GM23248 (cell line): ENCODE measurements around the gene ATP6V0A1. TPM values are rescaled to one million over a fixed set of nuclear protein-coding genes. Genes with fewer than 3 reads are reported as not detected.

Experiments
- DNase-seq: peaks from one replicate; pipeline ENCODE4 v3.0.0-alpha.2; 2015
- H2AFZ ChIP-seq: fragments of 200-600 bp; sonication (generic); 2 replicates; pipeline ENCODE4 v1.6.1; 2016; ENCODE audit warnings: antibody characterized with exemption
- H3F3A ChIP-seq: fragments of 200-600 bp; sonication (generic); 2 replicates; pipeline ENCODE4 v1.6.1; 2016; ENCODE audit warnings: mild to moderate bottlenecking, antibody characterized with exemption, mixed run types; ENCODE audit not compliant: insufficient read depth
- H3K27ac ChIP-seq: fragments of 200-600 bp; sonication (generic); 2 replicates; pipeline ENCODE4 v1.5.1; 2016; ENCODE audit warnings: mild to moderate bottlenecking
- H3K27me3 ChIP-seq: fragments of 200-600 bp; sonication (generic); replicated peaks from 2 replicates; pipeline ENCODE4 v1.6.1; 2016; ENCODE audit warnings: mild to moderate bottlenecking; ENCODE audit not compliant: insufficient read depth
- H3K36me3 ChIP-seq: fragments of 200-600 bp; sonication (generic); 2 replicates; pipeline ENCODE4 v1.6.1; 2016; ENCODE audit warnings: low read depth, mild to moderate bottlenecking
- H3K4me1 ChIP-seq: fragments of 200-600 bp; sonication (generic); 2 replicates; pipeline ENCODE4 v1.6.1; 2016; ENCODE audit warnings: mild to moderate bottlenecking; ENCODE audit not compliant: insufficient read depth
- H3K4me2 ChIP-seq: fragments of 200-600 bp; sonication (generic); one replicate; pipeline ENCODE4 v1.6.1; 2016; ENCODE audit warnings: mild to moderate bottlenecking; ENCODE audit not compliant: unreplicated experiment
- H3K4me3 ChIP-seq: fragments of 200-600 bp; sonication (generic); 2 replicates; pipeline ENCODE4 v1.5.1; 2016; ENCODE audit warnings: mild to moderate bottlenecking
- H3K79me2 ChIP-seq: fragments of 200-600 bp; sonication (generic); 2 replicates; pipeline ENCODE4 v1.6.1; 2016; ENCODE audit warnings: mild to moderate bottlenecking; ENCODE audit not compliant: insufficient read depth
- H3K9ac ChIP-seq: fragments of 200-600 bp; sonication (generic); 2 replicates; pipeline ENCODE4 v1.6.1; 2016; ENCODE audit warnings: mild to moderate bottlenecking
- H3K9me2 ChIP-seq: fragments of 200-600 bp; sonication (generic); 2 replicates; pipeline ENCODE4 v1.6.1; 2016; ENCODE audit warnings: mixed run types, mild to moderate bottlenecking, moderate library complexity; ENCODE audit not compliant: insufficient read depth
- H3K9me3 ChIP-seq: fragments of 200-600 bp; sonication (generic); one replicate; pipeline ENCODE4 v1.6.1; 2017; ENCODE audit warnings: low read depth
- H4K20me1 ChIP-seq: fragments of 200-600 bp; sonication (generic); 2 replicates; pipeline ENCODE4 v1.6.0; 2016; ENCODE audit not compliant: insufficient read depth
- EZH2 ChIP-seq: fragments of 200-600 bp; sonication (generic); IDR thresholded peaks from 2 replicates; pipeline ENCODE4 v1.6.1; 2018; ENCODE audit warnings: antibody characterized with exemption, mild to moderate bottlenecking; ENCODE audit not compliant: insufficient read depth, poor library complexity, severe bottlenecking
- EZH2phosphoT487 ChIP-seq: fragments of 200-600 bp; sonication (generic); IDR thresholded peaks from 2 replicates; pipeline ENCODE4 v1.6.1; 2018; ENCODE audit warnings: antibody characterized with exemption, moderate library complexity, mild to moderate bottlenecking, low read depth; ENCODE audit not compliant: insufficient read depth
- WGBS, 2 experiments: methylation state at CpG; one replicate each; pipeline ENCODE4 v1.1.6; 2015 to 2017; ENCODE audit warnings: low lambda C conversion rate in 2 of 2, low coverage in 1 of 2; ENCODE audit errors: missing lambda C conversion rate in 2 of 2; 5-methylcytosine and 5-hydroxymethylcytosine counted together
- in situ Hi-C: fragments of 300-500 bp; cut with MboI; formaldehyde crosslinking; loops from 2 replicates; pipeline ENCODE4 v1.15.0; 2020
- polyA plus RNA-seq: library from polyadenylated mRNA; unstranded; fragments of >200 nt; fragmentation: Nextera tagmentation; extraction: Ambion mirVana; gene quantifications from 2 replicates; pipeline ENCODE4 v1.2.1, GENCODE V29; 2016
- total RNA-seq: library from RNA; depleted of rRNA; stranded (reverse); fragments of >200 nt; shearing (Covaris generic); gene quantifications from 2 replicates; pipeline ENCODE4 v1.2.3, GENCODE V29; 2014

The ATP6V0A1 gene
- total and polyA plus RNA-seq, 2 experiments from 2014 or later = 15.3 to 26.0 TPM

DNA sequence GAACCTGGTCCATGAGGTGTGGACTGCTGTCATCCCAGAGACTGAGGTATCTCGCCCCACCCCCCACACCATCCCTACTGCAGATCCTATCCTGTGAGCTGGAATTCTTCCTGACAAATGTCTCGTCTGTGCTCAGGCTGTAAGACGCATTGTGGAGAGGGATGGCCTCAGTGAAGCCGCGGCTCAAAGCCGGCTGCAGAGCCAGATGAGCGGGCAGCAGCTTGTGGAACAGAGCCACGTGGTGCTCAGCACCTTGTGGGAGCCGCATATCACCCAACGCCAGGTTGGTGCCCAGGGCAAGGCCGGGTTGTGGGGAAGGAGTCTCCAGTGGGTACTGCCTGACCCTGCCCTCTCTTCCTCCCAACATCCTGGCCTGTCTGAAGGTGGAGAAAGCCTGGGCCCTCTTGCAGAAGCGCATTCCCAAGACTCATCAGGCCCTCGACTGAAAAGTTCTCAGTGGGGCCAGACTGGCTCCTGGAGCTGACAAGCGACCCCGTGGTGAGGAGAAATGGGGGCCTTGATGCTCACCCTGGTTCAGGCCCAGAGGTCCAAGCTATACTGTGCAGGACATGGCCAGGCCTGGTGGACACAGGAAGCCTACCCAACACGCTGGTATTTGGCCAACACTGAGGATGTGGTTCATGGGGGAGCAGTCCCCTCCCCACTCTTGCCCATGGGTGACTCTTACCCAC is 107.0 kb downstream of the ATP6V0A1 start:
- Histone ChIP-seq H4K20me1 (no peaks in the 10 kb centered on the region), H3K9me3 (no peaks in the 10 kb centered on the region), H3F3A (0 out of 2 replicates have a peak, but pooled peaks cover 12% of the 10 kb centered on the region), H3K4me1 (peaks cover 20% of the 10 kb centered on the region), H2AFZ (no peak overlapping the region), H3K9me2 (no peaks in the 10 kb centered on the region), H3K4me3 (no peak overlapping the region), H3K27me3 (no peaks in the 10 kb centered on the region), H3K9ac (no peak overlapping the region), H3K27ac (no peak overlapping the region; the same call in 1 of the 2 replicates), H3K4me2 (no peak overlapping the region), H3K79me2 (peaks cover 72% of the 10 kb centered on the region), H3K36me3 (peaks cover 10% of the 10 kb centered on the region; the same call in 1 of the 2 replicates)
- in situ Hi-C loops = no loop called here
- TF ChIP-seq EZH2 = no peak
- TF ChIP-seq EZH2phosphoT487 = no peak
- 90% methylated on average over 16 of the region's 16 CpGs for WGBS, 2 experiments
- no peak for DNase-seq

DNA sequence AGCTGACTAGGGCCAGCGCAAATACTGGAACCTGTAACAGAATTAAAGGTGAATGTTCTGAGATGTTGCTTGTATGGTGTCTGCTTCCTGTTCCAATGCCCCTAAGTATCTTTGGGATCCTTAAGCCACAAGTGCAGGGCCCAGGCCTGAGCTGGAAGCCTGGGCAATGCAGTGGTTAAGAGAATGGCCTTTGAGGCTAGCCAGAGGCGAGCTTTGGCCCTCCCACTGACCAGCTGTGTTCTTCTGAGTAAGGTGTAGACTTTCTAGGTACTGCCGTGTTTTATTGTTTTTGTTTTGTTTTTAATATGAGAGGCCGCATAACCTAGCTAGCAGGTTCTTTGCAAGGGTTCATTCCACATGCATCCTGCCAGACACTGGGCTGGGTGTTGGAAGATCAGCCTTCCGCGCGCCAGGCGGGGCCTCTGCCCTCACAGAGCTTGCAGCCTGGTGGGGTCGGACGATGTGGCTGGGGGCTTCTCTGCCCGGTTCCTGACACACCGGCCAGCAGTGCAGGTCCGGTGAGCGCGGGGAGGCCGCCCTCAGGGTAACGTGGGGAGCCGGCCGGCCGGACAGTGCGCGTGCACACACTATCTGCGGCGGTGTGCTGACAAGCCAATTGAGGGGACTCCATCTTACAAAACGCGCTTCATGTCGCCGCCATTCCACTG is 107.7 kb downstream of the ATP6V0A1 start:
- Histone ChIP-seq H3K36me3 (peaks cover 17% of the 10 kb centered on the region), H2AFZ (peak overlapping the region; percentile 61), H3K27me3 (no peaks in the 10 kb centered on the region), H3K4me2 (peak overlapping the region; percentile 31), H3K9me2 (no peaks in the 10 kb centered on the region), H3K9me3 (no peaks in the 10 kb centered on the region), H3K79me2 (peaks cover 76% of the 10 kb centered on the region), H3K4me3 (peak overlapping the region; percentile 88), H3K4me1 (peaks cover 18% of the 10 kb centered on the region), H4K20me1 (no peaks in the 10 kb centered on the region), H3F3A (0 out of 2 replicates have a peak, but pooled peaks cover 11% of the 10 kb centered on the region), H3K9ac (peak overlapping the region; percentile 84; the same call in 1 of the 2 replicates), H3K27ac (peak overlapping the region; percentile 12; the same call in 1 of the 2 replicates)
- TF ChIP-seq EZH2 (no peak), EZH2phosphoT487 (no peak)
- DNase-seq = no peak
- 36 to 52% methylated on average over 23 to 27 of the region's 28 CpGs for WGBS, 2 experiments
- in situ Hi-C loops = no loop called here

DNA sequence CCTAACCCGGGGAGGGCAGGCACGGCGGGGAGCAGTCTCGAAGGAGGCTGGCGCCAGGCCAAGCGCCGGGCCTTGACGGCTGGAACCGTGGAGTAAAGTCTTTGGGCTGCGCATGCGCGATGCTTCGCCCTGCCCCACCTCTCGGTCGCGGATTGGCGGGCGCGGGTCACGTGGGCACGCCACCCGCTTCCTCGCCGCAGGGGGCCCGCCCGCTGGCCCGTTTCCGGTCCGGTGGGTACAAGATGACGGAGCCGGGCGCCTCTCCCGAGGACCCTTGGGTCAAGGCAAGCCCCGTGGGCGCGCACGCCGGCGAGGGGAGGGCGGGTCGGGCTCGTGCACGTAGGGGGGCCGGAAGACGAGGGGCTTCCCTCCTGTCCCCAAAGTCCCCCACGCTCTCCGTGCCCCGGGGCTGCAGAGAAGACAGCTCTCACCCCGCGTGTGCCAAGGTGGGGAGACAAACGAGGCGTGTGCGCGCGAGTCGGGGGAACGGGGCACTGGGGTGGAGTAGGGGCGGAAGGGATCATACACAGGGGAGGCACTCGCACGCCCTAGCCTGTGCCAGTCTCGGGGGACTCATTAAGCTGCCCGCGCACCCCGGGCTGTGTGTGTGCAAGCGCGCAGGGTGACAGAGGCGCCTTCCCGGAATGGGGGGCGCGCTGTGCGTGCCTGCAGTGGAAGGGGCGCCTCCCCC is 108.3 kb downstream of the ATP6V0A1 start, which contains the start of gene MLX:
TSS of gene MLX (plus strand) at position 218 of the 691 bp plus-strand sequence. CDS start at position 243, 25 bp downstream.
- Histone ChIP-seq H3K9me2 (no peaks in the 10 kb centered on the region), H3K9ac (peak within 1 kb of the TSS; percentile 84), H3K4me1 (peaks cover 15% of the 10 kb centered on the region; the same call in 1 of the 2 replicates), H3K79me2 (peaks cover 78% of the 10 kb centered on the region), H3K4me2 (peak within 1 kb of the TSS; percentile 81), H3K36me3 (peaks cover 24% of the 10 kb centered on the region), H3K27me3 (no peaks in the 10 kb centered on the region), H2AFZ (peak within 1 kb of the TSS; percentile 61), H4K20me1 (no peaks in the 10 kb centered on the region), H3K27ac (peak within 1 kb of the TSS; percentile 53), H3K4me3 (peak within 1 kb of the TSS; percentile 88), H3F3A (0 out of 2 replicates have a peak, but pooled peaks cover 11% of the 10 kb centered on the region), H3K9me3 (no peaks in the 10 kb centered on the region)
- no peak for TF ChIP-seq EZH2
- no peak for TF ChIP-seq EZH2phosphoT487
- peak; percentile 96 for DNase-seq
- WGBS, 2 experiments = 0% methylated on average over 42 to 49 of the region's 72 CpGs
- in situ Hi-C loops = no loop called here
